ENCODE measurements around the gene SAV1.

- TF ChIP-seq CTCF (IDR thresholded peaks at IDR 0.05) (no peak), POLR2A (IDR thresholded peaks at IDR 0.05) (no peak), POLR2AphosphoS5 (IDR thresholded peaks at IDR 0.05; ENCODE audit: insufficient read depth in 1 of 2, low read depth in 1 of 2) (no peak)
Observed at GRCh38 chr14:50649691-50650090, 18.4 kb downstream of the SAV1 start.

All from vagina (tissue), 2 donors.